Chondrocyte (in vitro differentiated cells): Measurements from ENCODE around the gene PSKH1. TPM values are rescaled to one million over a fixed set of nuclear protein-coding genes. Genes with fewer than 3 reads are reported as not detected.

Source experiments
- DNase-seq: peaks from one replicate; pipeline ENCODE4 v3.0.0; 2021; ENCODE audit warnings: mixed read lengths, low spot score
- H3K27ac Mint-ChIP-seq: one replicate; pipeline ENCODE4 v1.8.0; 2021; ENCODE audit warnings: mild to moderate bottlenecking, moderate library complexity, mixed read lengths; ENCODE audit not compliant: unreplicated experiment
- H3K27me3 Mint-ChIP-seq: 2 replicates; pipeline ENCODE4 v1.8.0; 2021; ENCODE audit warnings: low read depth, mixed read lengths
- H3K36me3 Mint-ChIP-seq: 2 replicates; pipeline ENCODE4 v1.8.0; 2021; ENCODE audit warnings: low read depth, mixed read lengths
- H3K4me1 Mint-ChIP-seq: 2 replicates; pipeline ENCODE4 v1.8.0; 2021; ENCODE audit warnings: low read depth, mild to moderate bottlenecking, mixed read lengths
- H3K4me3 Mint-ChIP-seq: one replicate; pipeline ENCODE4 v1.8.0; 2021; ENCODE audit warnings: mild to moderate bottlenecking, moderate library complexity, mixed read lengths; ENCODE audit not compliant: unreplicated experiment
- H3K9me3 Mint-ChIP-seq: 2 replicates; pipeline ENCODE4 v1.8.0; 2021; ENCODE audit warnings: low read depth, mixed read lengths
- total RNA-seq: library from RNA; stranded (reverse); gene quantifications from 3 replicates; pipeline ENCODE4 v1.2.1, GENCODE V29; 2021
- TF ChIP-seq, protein P1 (sequence below): fragments of 200-600 bp; sonication (generic); IDR thresholded peaks from 2 replicates; pipeline ENCODE4 v1.5.0; 2021; ENCODE audit warnings: antibody characterized with exemption, mild to moderate bottlenecking, moderate library complexity

The PSKH1 gene
- total RNA-seq, 1 donor from 2014 or later = 35.9 TPM

GRCh38 chr16:67967183-67967957 is 74.3 kb downstream of the PSKH1 start:
- Mint-ChIP-seq H3K36me3 (peaks cover 14% of the 10 kb centered on the region), H3K27me3 (no peaks in the 10 kb centered on the region), H3K9me3 (no peaks in the 10 kb centered on the region), H3K27ac (peak overlapping the region; percentile 98), H3K4me3 (peak overlapping the region; percentile 100), H3K4me1 (peaks cover 45% of the 10 kb centered on the region)
- TF ChIP-seq, protein P1, sequence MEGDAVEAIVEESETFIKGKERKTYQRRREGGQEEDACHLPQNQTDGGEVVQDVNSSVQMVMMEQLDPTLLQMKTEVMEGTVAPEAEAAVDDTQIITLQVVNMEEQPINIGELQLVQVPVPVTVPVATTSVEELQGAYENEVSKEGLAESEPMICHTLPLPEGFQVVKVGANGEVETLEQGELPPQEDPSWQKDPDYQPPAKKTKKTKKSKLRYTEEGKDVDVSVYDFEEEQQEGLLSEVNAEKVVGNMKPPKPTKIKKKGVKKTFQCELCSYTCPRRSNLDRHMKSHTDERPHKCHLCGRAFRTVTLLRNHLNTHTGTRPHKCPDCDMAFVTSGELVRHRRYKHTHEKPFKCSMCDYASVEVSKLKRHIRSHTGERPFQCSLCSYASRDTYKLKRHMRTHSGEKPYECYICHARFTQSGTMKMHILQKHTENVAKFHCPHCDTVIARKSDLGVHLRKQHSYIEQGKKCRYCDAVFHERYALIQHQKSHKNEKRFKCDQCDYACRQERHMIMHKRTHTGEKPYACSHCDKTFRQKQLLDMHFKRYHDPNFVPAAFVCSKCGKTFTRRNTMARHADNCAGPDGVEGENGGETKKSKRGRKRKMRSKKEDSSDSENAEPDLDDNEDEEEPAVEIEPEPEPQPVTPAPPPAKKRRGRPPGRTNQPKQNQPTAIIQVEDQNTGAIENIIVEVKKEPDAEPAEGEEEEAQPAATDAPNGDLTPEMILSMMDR = no peak
- peak; percentile 89 for DNase-seq

GRCh38 chr16:67967958-67968399 is 74.9 kb downstream of the PSKH1 start:
- peaks cover 40% of the 10 kb centered on the region for H3K4me1 Mint-ChIP-seq
- TF ChIP-seq, protein P1 = no peak
- peaks cover 8% of the 10 kb centered on the region for H3K36me3 Mint-ChIP-seq
- H3K27ac Mint-ChIP-seq = peak overlapping the region; percentile 98
- H3K9me3 Mint-ChIP-seq = no peaks in the 10 kb centered on the region
- no peak for DNase-seq
- peak overlapping the region; percentile 100 for H3K4me3 Mint-ChIP-seq
- H3K27me3 Mint-ChIP-seq = no peaks in the 10 kb centered on the region

GRCh38 chr16:67968400-67969253 is 75.6 kb downstream of the PSKH1 start, which contains the start of gene SLC12A4:
TSS of gene SLC12A4 (minus strand) at chr16:67968637. CDS start at chr16:67968553, 84 bp downstream.
- peak within 1 kb of the TSS; percentile 98 for H3K27ac Mint-ChIP-seq
- H3K27me3 Mint-ChIP-seq = no peaks in the 10 kb centered on the region
- H3K4me3 Mint-ChIP-seq = peak within 1 kb of the TSS; percentile 100
- peaks cover 6% of the 10 kb centered on the region for H3K36me3 Mint-ChIP-seq
- H3K9me3 Mint-ChIP-seq = no peaks in the 10 kb centered on the region
- TF ChIP-seq, protein P1 = no peak
- peaks cover 37% of the 10 kb centered on the region for H3K4me1 Mint-ChIP-seq
- peak; percentile 91 for DNase-seq

DNA sequence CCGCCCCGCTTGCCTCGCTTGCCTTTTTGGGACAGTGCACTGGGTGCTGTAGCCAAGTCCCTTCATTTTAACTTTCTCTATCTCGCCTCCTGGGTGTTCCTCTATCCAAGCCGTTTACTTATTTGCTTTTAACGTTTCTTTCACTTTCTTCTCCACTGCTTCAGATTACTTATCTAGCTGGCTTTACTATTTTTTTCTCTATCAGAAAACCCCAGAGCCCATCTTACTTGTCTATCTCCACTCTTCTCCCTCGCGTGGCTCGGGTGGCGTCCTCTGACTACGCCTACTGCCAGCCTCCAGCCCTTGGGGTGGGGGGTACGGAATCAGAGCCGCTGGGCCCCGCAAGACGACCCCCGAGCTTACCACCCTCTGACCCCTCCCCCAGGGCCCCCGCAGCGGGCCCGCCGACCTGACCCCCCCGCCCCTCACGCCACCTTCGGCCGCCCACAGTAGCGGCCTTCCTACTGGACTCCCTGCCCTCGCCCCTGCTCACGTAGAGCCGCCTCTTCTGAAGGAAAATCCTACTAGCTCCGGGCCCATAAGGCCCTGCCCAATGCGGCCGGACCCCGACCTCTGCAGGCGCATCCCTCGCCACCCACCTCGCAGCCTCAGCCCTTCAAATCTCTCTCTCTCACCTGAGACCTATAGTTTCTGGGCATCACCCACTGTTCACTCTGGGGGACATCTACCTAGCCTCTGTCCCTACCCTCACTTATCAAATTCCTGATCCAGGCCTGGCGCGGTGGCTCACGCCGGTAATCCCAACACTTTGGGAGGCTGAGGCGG is 76.4 kb downstream of the PSKH1 start:
- Mint-ChIP-seq H3K4me1 (peaks cover 35% of the 10 kb centered on the region), H3K4me3 (peak overlapping the region; percentile 100), H3K27ac (peak overlapping the region; percentile 67), H3K27me3 (no peaks in the 10 kb centered on the region), H3K36me3 (peaks cover 4% of the 10 kb centered on the region), H3K9me3 (no peaks in the 10 kb centered on the region)
- TF ChIP-seq, protein P1 = no peak
- peak; percentile 84 for DNase-seq
